ENCODE measurements around the gene LIG1. TPM values are rescaled to one million over a fixed set of nuclear protein-coding genes. Genes with fewer than 3 reads are reported as not detected.

LIG1 gene
- total RNA-seq, 1 donor from 2014 or later = 144 TPM

Other genes starting within 250 kb of the LIG1 start
- not detected in 2 replicates for gene BSPH1, start 178.2 kb downstream of the LIG1 start, total RNA-seq
- not detected in 2 replicates for gene ELSPBP1, start 175.7 kb downstream of the LIG1 start, total RNA-seq
- not detected in 2 replicates for gene CABP5, start 126.3 kb downstream of the LIG1 start, total RNA-seq
- gene PLA2G4C, start 59.5 kb downstream of the LIG1 start, total RNA-seq = 9.2 and 11.4 TPM in 2 replicates
- gene ZSWIM9, start 336 bp upstream of the LIG1 start, total RNA-seq = 8.0 and 9.9 TPM in 2 replicates
- 125 and 127 TPM in 2 replicates for gene CARD8, start 85.6 kb upstream of the LIG1 start, total RNA-seq
- gene ZNF114, start 99.7 kb upstream of the LIG1 start, total RNA-seq = 0.21 and 0.30 TPM in 2 replicates
- 278 and 281 TPM in 2 replicates for gene EMP3, start 155.2 kb upstream of the LIG1 start, total RNA-seq
- 13.1 and 13.4 TPM in 2 replicates for gene TMEM143, start 193.6 kb upstream of the LIG1 start, total RNA-seq
- gene SYNGR4, start 194.0 kb upstream of the LIG1 start, total RNA-seq = 0.33 TPM in 1 of 2 replicates, not detected in the other
- 75.5 and 77.7 TPM in 2 replicates for gene KDELR1, start 221.2 kb upstream of the LIG1 start, total RNA-seq
- gene GRIN2D, start 223.3 kb upstream of the LIG1 start, total RNA-seq = 0.16 and 0.26 TPM in 2 replicates

Measured in activated CD4-positive, alpha-beta T cell treated with anti-CD3 and anti-CD28 coated beads, Interleukin-2, amount 10 ng/mL, durations not matched to agents 24 days and 14 days (primary cell).